Myocyte (in vitro differentiated cells): ENCODE data around the gene F3. TPM values are rescaled to one million over a fixed set of nuclear protein-coding genes. Genes with fewer than 3 reads are reported as not detected.

Source experiments
- total RNA-seq: library from RNA; depleted of rRNA; stranded (reverse); fragments of >200 nt; gene quantifications from 2 replicates; pipeline ENCODE4 v1.2.3, GENCODE V29; 2014

Gene F3
- total RNA-seq, 1 donor from 2014 or later = 5.1 TPM

Other genes with a start within 250 kb of the F3 start
- 42.0 and 43.2 TPM in 2 replicates for gene ABCD3, start 123.4 kb downstream of the F3 start, total RNA-seq